CD4-positive, alpha-beta memory T cell (primary cell): ENCODE data around the gene IGSF8. TPM values are rescaled to one million over a fixed set of nuclear protein-coding genes. Genes with fewer than 3 reads are reported as not detected.
"Not testable (repeated sequence)": the region's sequence is repeated elsewhere in the genome, so short reads cannot be mapped to it uniquely, and the experiment has no call there.

Experiments used
- CTCF ChIA-PET: fragments of 350-600 bp; sonication (Branson Sonifier 250); formaldehyde crosslinking; loops from one replicate; lab custom pipeline; 2021; ENCODE audit warnings: inconsistent platforms; ENCODE audit not compliant: partially characterized antibody; lab: Charles Lee
- POLR2A ChIA-PET: fragments of 350-600 bp; sonication (Branson Sonifier 250); formaldehyde crosslinking; loops from one replicate; lab custom pipeline; 2021; ENCODE audit not compliant: partially characterized antibody; lab: Charles Lee
- DNase-seq, 5 donors: peaks; one replicate each; pipeline versions ENCODE4 v3.0.0 to v3.0.0-alpha.2; 2020 to 2022; ENCODE audit warnings: mixed read lengths in 1 of 5
- H3K27ac ChIP-seq: one replicate; pipeline ENCODE4 v1.7.0; 2013; ENCODE audit warnings: low read depth, low read length
- H3K27me3 ChIP-seq: 2 replicates; pipeline ENCODE4 v1.7.0; 2013; ENCODE audit warnings: mild to moderate bottlenecking, low read length, moderate library complexity; ENCODE audit not compliant: insufficient read depth
- H3K36me3 ChIP-seq: 2 replicates; pipeline ENCODE4 v1.7.0; 2013; ENCODE audit warnings: mild to moderate bottlenecking, low read length, moderate library complexity; ENCODE audit not compliant: insufficient read depth
- H3K4me1 ChIP-seq: 2 replicates; pipeline ENCODE4 v1.7.0; 2013; ENCODE audit warnings: mild to moderate bottlenecking, low read length, moderate library complexity; ENCODE audit not compliant: insufficient read depth
- H3K4me3 ChIP-seq, 2 donors: one replicate each; pipeline ENCODE4 v1.7.0; 2013; ENCODE audit warnings: low read length in 2 of 2, mild to moderate bottlenecking in 1 of 2
- H3K9me3 ChIP-seq, 2 donors: one replicate each; pipeline ENCODE4 v1.7.0; 2013; ENCODE audit warnings: low read length in 2 of 2, control low read depth in 1 of 2; ENCODE audit not compliant: control insufficient read depth in 1 of 2
- H3K27ac Mint-ChIP-seq, 7 donors: one replicate each; pipeline ENCODE4 v1.8.0; 2020 to 2021; ENCODE audit warnings: mixed read lengths in 7 of 7, mild to moderate bottlenecking in 6 of 7, inconsistent platforms in 3 of 7, moderate library complexity in 3 of 7
- H3K27me3 Mint-ChIP-seq, 2 donors: one replicate each; pipeline ENCODE4 v1.8.0; 2020 to 2021; ENCODE audit warnings: mixed read lengths in 2 of 2
- H3K36me3 Mint-ChIP-seq, 2 donors: one replicate each; pipeline ENCODE4 v1.8.0; 2020 to 2021; ENCODE audit warnings: mixed read lengths in 2 of 2, inconsistent platforms in 1 of 2, mild to moderate bottlenecking in 1 of 2
- H3K4me1 Mint-ChIP-seq, 4 donors: one replicate each; pipeline ENCODE4 v1.8.0; 2020 to 2021; ENCODE audit warnings: mixed read lengths in 4 of 4, mild to moderate bottlenecking in 1 of 4
- H3K4me3 Mint-ChIP-seq, 8 donors: one replicate each; pipeline ENCODE4 v1.8.0; 2020 to 2021; ENCODE audit warnings: mixed read lengths in 8 of 8, mild to moderate bottlenecking in 7 of 8, moderate library complexity in 6 of 8, inconsistent platforms in 3 of 8
- H3K9me3 Mint-ChIP-seq, 8 donors: one replicate each; pipeline ENCODE4 v1.8.0; 2020 to 2021; ENCODE audit warnings: mixed read lengths in 8 of 8, mild to moderate bottlenecking in 5 of 8, inconsistent platforms in 3 of 8, moderate library complexity in 1 of 8
- intact Hi-C: fragments of 100-400 bp; cut with micrococcal nuclease; formaldehyde crosslinking; loops from one replicate; pipeline ENCODE4 v1.15.1; 2023
- polyA plus RNA-seq, 2 donors: library from polyadenylated mRNA; unstranded; fragments of 300-500 nt; fragmentation: Illumina TruSeq; gene quantifications; one replicate each; pipeline ENCODE4 v1.2.3, GENCODE V29; 2021
- total RNA-seq, 2 experiments: library from RNA; stranded (reverse); gene quantifications; one replicate each; pipeline ENCODE4 v1.2.3, GENCODE V29; 2021

The IGSF8 gene
- total and polyA plus RNA-seq, 4 experiments from 2014 or later = 36.8 to 51.2 (median 47.9) TPM

DNA sequence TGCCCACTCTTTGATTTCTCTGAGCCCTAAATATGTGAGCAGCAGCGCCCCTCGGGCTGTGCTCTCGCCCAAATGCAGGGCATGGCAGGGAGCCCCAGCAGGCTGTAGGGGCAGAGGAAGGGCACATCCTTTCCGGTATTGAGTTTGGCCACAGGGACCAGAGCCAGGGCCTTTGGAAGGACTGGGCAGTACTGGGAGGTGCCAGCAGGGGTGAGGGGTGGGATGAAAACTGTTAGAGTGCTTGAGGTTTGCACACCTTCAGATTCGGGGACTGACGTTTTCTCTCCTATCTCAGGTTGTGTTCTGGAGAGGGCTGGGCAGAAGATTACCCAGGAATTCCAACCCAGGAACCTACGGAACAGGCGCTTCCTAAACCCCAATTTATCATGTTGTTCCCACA is 15.0 kb upstream of the IGSF8 start:
- H3K27me3 ChIP-seq = no peaks in the 10 kb centered on the region
- no peak overlapping the region for H3K27ac Mint-ChIP-seq
- H3K27ac ChIP-seq = no peak overlapping the region
- no peaks in the 10 kb centered on the region for H3K36me3 ChIP-seq
- H3K4me1 Mint-ChIP-seq = no peaks in the 10 kb centered on the region
- ChIA-PET CTCF (no interaction called here), POLR2A (no interaction called here)
- no peaks in the 10 kb centered on the region for H3K36me3 Mint-ChIP-seq
- no peaks in the 10 kb centered on the region for H3K4me1 ChIP-seq
- DNase-seq = no peak
- H3K9me3 ChIP-seq = no peaks in the 10 kb centered on the region
- H3K4me3 Mint-ChIP-seq = no peak overlapping the region
- intact Hi-C loops = no loop called here
- H3K4me3 ChIP-seq = no peak overlapping the region
- no peaks in the 10 kb centered on the region for H3K9me3 Mint-ChIP-seq
- peaks cover 4 to 32% of the 10 kb centered on the region in 2 donors for H3K27me3 Mint-ChIP-seq

DNA sequence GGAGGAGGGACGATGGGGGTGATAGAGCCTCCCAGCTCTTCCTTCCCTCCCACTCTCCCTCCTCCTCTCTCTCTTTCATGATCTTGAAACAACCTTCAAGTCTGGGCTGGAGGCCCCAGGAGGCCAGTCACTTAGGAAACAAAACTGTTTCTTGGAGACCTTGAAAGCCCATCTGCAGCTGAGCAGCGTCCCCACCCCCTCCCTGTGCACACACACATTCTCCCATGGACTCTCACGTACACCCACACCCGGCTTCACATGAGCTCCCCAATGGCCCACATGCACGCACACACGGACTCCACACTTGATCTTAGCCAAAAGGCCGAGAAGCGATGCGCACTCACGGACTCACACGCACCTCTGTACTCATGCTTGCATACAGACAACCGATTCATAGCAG is 13.9 kb upstream of the IGSF8 start:
- no peak overlapping the region for H3K4me3 ChIP-seq
- no peaks in the 10 kb centered on the region for H3K36me3 Mint-ChIP-seq
- POLR2A ChIA-PET = no interaction called here
- no peak for DNase-seq
- H3K4me3 Mint-ChIP-seq = no peak overlapping the region
- H3K9me3 ChIP-seq = no peaks in the 10 kb centered on the region
- CTCF ChIA-PET = no interaction called here
- H3K27ac ChIP-seq = no peak overlapping the region
- no peaks in the 10 kb centered on the region for H3K9me3 Mint-ChIP-seq
- no peaks in the 10 kb centered on the region for H3K4me1 ChIP-seq
- H3K36me3 ChIP-seq = no peaks in the 10 kb centered on the region
- H3K4me1 Mint-ChIP-seq = no peaks in the 10 kb centered on the region
- H3K27me3 Mint-ChIP-seq = peaks cover 3 to 28% of the 10 kb centered on the region in 2 donors
- intact Hi-C loops = no loop called here
- peak overlapping the region in 1 of 7 donors; percentile 70 for H3K27ac Mint-ChIP-seq
- H3K27me3 ChIP-seq = no peaks in the 10 kb centered on the region

DNA sequence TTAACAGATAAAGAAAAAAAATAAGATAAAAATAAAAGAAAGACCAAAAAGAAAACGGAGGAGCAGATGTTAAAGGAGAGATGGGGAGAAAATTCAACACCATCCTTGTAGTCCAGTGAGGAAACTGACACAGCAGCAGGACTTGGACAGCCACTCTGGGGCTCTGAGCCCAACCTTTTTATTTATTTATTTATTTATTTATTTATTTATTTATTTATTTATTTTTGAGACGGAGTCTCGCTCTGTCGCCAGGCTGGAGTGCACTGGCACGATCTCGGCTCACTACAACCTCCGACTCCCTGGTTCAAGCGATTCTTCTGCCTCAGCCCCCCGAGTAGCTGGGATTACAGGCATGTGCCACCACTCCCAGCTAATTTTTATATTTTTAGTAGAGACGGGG is 13.0 kb upstream of the IGSF8 start:
- POLR2A ChIA-PET, H3K27ac Mint-ChIP-seq: not testable (repeated sequence)
- CTCF ChIA-PET = interaction anchor here (1.1 kb wide), 1 partner anchor 10 kb away, joined by 4 read pairs; no protein-coding TSS in a partner anchor

DNA sequence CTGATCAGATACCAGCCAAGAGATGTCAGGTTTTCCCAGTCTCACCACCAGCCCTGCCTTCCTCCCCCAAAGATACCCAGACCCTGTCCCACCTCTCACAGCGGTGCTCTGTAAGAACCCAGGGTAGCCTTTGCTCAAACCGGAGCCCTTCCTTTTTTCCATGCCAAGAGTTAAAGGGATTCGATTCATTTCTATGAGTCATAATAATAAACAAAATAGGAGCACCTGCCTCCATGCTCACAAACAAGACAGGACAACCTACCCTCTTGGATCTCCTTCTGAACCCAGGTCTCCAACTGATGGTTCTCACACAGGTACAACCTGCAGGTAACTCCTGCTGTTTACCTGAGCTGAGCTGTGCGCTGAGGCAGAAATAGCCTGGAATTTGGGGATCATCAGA is 11.3 kb upstream of the IGSF8 start:
- no peaks in the 10 kb centered on the region for H3K4me1 ChIP-seq
- no peaks in the 10 kb centered on the region for H3K27me3 ChIP-seq
- Mint-ChIP-seq H3K4me3 (no peak overlapping the region), H3K9me3 (no peaks in the 10 kb centered on the region), H3K27me3 (peaks cover 1 to 13% of the 10 kb centered on the region in 2 donors), H3K36me3 (no peaks in the 10 kb centered on the region), H3K4me1 (no peaks in the 10 kb centered on the region), H3K27ac (peak overlapping the region in 1 of 7 donors; percentile 46)
- ChIA-PET POLR2A (no interaction called here), CTCF (interaction anchor here (1.0 to 1.4 kb wide), 5 partner anchors 8 to 143 kb away, joined by 3 to 5 read pairs (median 3); no protein-coding TSS in a partner anchor)
- no peaks in the 10 kb centered on the region for H3K36me3 ChIP-seq
- H3K4me3 ChIP-seq = no peak overlapping the region
- H3K27ac ChIP-seq = no peak overlapping the region
- no peaks in the 10 kb centered on the region for H3K9me3 ChIP-seq
- DNase-seq = no peak
- intact Hi-C loops = loop anchor here (2.0 kb wide), 1 partner anchor 143 kb away; no protein-coding TSS in a partner anchor

More for the DNA sequence above, 13.0 kb upstream of the IGSF8 start:
- H3K27ac ChIP-seq, H3K36me3 Mint-ChIP-seq, H3K4me3 ChIP-seq, intact Hi-C loops, H3K9me3 Mint-ChIP-seq, H3K27me3 ChIP-seq, H3K4me3 Mint-ChIP-seq, H3K36me3 ChIP-seq, DNase-seq, H3K4me1 ChIP-seq, H3K4me1 Mint-ChIP-seq, H3K9me3 ChIP-seq: not testable (repeated sequence)
- H3K27me3 Mint-ChIP-seq = peaks cover 1 to 22% of the 10 kb centered on the region in 2 donors

DNA sequence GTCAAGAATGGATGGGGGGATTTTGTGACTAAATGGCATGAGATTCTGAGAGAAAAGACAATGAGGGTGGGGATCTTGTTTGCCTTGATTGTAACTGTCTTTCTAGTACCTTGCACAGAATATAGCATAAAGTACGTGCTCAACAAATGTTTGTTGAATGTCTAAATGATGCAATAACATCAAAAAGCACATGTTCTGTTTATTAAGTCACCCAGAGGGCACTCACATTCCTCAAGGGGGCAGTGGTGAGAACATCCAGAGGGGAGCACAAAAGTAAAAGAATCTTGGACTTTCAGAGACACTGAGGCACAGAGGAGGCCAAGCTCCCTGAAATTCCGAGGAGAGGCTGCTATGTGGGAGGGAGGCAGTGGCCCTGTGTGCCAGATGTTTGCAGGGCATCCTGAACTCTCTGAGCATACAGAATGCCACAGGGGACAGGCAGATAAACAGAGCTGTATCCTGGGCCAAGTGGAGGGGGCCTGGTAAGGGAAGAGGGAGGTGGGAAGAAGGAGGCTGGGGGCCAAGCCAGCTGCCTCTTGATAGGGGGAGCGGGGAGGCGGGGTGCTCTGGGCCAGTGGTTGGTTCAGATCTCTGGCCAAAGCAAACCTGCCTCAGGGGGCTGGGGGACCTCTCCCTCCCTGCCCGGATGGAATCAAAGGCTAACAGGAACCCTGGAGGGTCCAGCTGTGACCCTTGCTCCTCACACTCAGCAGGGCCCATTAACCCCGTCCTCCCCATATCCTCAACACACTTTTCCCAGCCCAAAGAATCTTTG is 10.7 kb upstream of the IGSF8 start:
- Mint-ChIP-seq H3K4me3 (peak overlapping the region in 1 of 8 donors; percentile 62), H3K36me3 (no peaks in the 10 kb centered on the region), H3K9me3 (no peaks in the 10 kb centered on the region), H3K27me3 (peaks cover 1 to 12% of the 10 kb centered on the region in 2 donors), H3K27ac (peak overlapping the region in 2 of 7 donors; percentile 5 to 37), H3K4me1 (no peaks in the 10 kb centered on the region)
- no peak overlapping the region for H3K4me3 ChIP-seq
- POLR2A ChIA-PET = no interaction called here
- CTCF ChIA-PET = interaction anchor here (0.9 to 1.2 kb wide), 4 partner anchors 8 to 169 kb away, joined by 3 to 5 read pairs (median 4); no protein-coding TSS in a partner anchor
- H3K36me3 ChIP-seq = no peaks in the 10 kb centered on the region
- no peaks in the 10 kb centered on the region for H3K27me3 ChIP-seq
- no peaks in the 10 kb centered on the region for H3K4me1 ChIP-seq
- no peak overlapping the region for H3K27ac ChIP-seq
- no peaks in the 10 kb centered on the region for H3K9me3 ChIP-seq
- intact Hi-C loops = loop anchor here (2.0 kb wide), 1 partner anchor 144 kb away; no protein-coding TSS in a partner anchor
- peak in 2 of 5 donors; percentile 21 to 35 for DNase-seq

DNA sequence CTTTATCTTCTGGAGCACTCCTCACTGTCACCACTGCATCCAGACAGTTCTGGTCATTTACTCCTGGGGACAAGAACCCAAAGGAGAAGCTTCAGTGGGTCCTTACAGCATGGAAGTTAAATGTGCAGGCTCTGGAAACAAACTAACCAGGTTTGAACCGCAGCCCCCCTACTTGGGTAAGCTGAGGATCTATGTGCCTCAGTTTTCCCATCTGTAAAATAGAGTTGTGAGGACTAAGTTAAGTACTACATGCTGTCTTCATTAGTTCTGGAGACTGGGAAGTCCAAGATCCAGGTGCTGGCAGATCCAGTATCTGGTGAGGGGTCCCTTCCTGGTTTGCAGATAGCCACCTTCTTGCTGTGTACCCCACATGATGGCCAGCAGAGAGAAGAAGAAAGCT is 9.1 kb upstream of the IGSF8 start:
- Mint-ChIP-seq H3K27ac (no peak overlapping the region), H3K4me3 (no peak overlapping the region)
- intact Hi-C loops = no loop called here

DNA sequence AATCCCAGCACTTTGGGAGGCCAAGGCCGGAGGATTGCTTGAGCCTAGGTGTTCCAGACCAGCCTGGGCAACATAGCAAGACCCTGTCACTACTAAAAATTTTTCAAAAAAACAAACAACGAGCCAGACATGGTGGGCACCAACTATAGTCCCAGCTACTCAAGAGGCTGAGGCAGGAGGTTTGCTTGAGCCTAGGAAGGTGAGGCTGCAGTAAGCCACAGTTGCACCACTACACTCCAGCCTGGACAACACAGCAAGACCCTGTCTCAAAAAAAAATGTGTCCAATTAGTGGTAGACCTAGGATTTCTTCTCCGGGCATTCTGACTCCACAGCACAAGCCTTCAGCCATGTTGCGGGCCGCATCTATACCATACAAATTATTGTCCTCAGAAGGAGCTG is 6.7 kb upstream of the IGSF8 start:
- Histone ChIP-seq H3K4me3 (no peak overlapping the region), H3K27me3 (no peaks in the 10 kb centered on the region), H3K36me3 (no peaks in the 10 kb centered on the region), H3K4me1 (peaks cover 17% of the 10 kb centered on the region), H3K9me3 (no peaks in the 10 kb centered on the region), H3K27ac (no peak overlapping the region)
- POLR2A ChIA-PET = interaction anchor here (1.1 kb wide), 1 partner anchor 186 kb away, joined by 3 read pairs; no protein-coding TSS in a partner anchor
- no peak overlapping the region for H3K4me3 Mint-ChIP-seq
- H3K36me3 Mint-ChIP-seq = no peaks in the 10 kb centered on the region
- peaks cover 4 to 19% (median 11%) of the 10 kb centered on the region in 4 donors for H3K4me1 Mint-ChIP-seq
- H3K27ac Mint-ChIP-seq = no peak overlapping the region
- intact Hi-C loops = no loop called here
- CTCF ChIA-PET = interaction anchor here (0.8 to 7.1 kb wide), 6 partner anchors 10 to 271 kb away, joined by 3 to 51 read pairs (median 6); no protein-coding TSS in a partner anchor
- no peak for DNase-seq
- H3K27me3 Mint-ChIP-seq = peaks cover 1 to 5% of the 10 kb centered on the region in 2 donors
- H3K9me3 Mint-ChIP-seq = no peaks in the 10 kb centered on the region

More for the DNA sequence above, 9.1 kb upstream of the IGSF8 start:
- Histone ChIP-seq H3K36me3 (no peaks in the 10 kb centered on the region), H3K27me3 (no peaks in the 10 kb centered on the region), H3K4me3 (no peak overlapping the region), H3K27ac (no peak overlapping the region), H3K4me1 (no peaks in the 10 kb centered on the region), H3K9me3 (no peaks in the 10 kb centered on the region)
- Mint-ChIP-seq H3K9me3 (no peaks in the 10 kb centered on the region), H3K36me3 (no peaks in the 10 kb centered on the region), H3K4me1 (no peaks in the 10 kb centered on the region), H3K27me3 (peaks cover 1 to 7% of the 10 kb centered on the region in 2 donors)
- ChIA-PET CTCF (no interaction called here), POLR2A (no interaction called here)
- DNase-seq = no peak
